ENCODE data around the gene NKX2-4.

The NKX2-4 gene

DNA sequence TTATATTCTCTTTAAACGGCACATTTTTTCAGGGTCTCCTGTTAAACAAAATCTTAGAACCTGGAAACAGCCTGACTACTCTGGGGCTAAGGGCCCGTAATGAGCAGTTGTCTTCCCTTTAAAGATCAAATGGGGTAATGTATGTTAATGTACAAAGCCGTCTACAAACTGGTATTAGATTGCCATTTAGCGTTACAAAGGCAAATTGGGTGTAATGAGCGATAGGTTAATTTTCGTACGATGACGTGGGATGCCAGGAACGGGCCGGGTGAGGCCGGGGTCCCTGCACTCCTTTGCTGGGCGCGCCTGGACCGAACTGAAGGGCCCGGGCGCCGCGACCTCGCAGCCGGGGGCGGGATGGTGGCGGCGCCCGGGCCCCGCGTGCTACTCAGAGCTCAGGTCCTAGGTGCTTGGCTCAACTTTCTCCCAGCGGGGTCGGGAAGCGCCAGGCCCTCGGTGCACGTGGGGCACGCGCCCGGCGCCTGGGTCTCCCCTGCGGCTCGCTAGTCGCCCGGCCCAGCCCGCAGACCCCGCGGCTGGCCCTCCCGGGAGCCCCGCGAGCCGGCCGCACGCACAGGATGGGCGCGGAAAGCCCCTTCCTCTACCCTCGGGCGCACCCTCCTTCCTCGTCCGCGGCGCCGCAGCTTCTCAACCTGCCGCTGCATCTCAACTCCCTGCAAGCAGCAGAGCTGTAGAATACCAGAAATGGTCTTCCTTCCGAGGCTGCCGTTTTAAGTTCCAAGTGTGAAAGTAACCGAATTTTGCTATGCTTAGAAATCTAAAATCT is 5.9 kb downstream of the NKX2-4 start:
- H3K9ac ChIP-seq (ENCODE audit: low read length), result no peak overlapping the region
- no peaks in the 10 kb centered on the region for H3K9me3 ChIP-seq (ENCODE audit: control insufficient read depth, low read length)
- no peaks in the 10 kb centered on the region for H3K36me3 ChIP-seq (ENCODE audit: control insufficient read depth, insufficient read depth, low read length)
- H3K4me1 ChIP-seq (ENCODE audit: control insufficient read depth, insufficient read depth, low read length), result no peaks in the 10 kb centered on the region
- H3K4me3 ChIP-seq (ENCODE audit: low read length), result no peak overlapping the region
- peaks cover 52% of the 10 kb centered on the region for H3K27me3 ChIP-seq (ENCODE audit: control insufficient read depth, insufficient read depth, low read length)

GRCh38 chr20:21390768-21391167 is 6.6 kb downstream of the NKX2-4 start:
- H3K9me3 ChIP-seq (ENCODE audit: control insufficient read depth, low read length), result no peaks in the 10 kb centered on the region
- H3K4me3 ChIP-seq (ENCODE audit: low read length), result no peak overlapping the region
- no peak overlapping the region for H3K9ac ChIP-seq (ENCODE audit: low read length)
- no peaks in the 10 kb centered on the region for H3K36me3 ChIP-seq (ENCODE audit: control insufficient read depth, insufficient read depth, low read length)
- no peaks in the 10 kb centered on the region for H3K4me1 ChIP-seq (ENCODE audit: control insufficient read depth, insufficient read depth, low read length)
- peaks cover 46% of the 10 kb centered on the region for H3K27me3 ChIP-seq (ENCODE audit: control insufficient read depth, insufficient read depth, low read length)

- no peaks in the 10 kb centered on the region for H3K4me1 ChIP-seq (ENCODE audit: control insufficient read depth, insufficient read depth, low read length)
- H3K36me3 ChIP-seq (ENCODE audit: control insufficient read depth, insufficient read depth, low read length), result no peaks in the 10 kb centered on the region
- peaks cover 34% of the 10 kb centered on the region for H3K27me3 ChIP-seq (ENCODE audit: control insufficient read depth, insufficient read depth, low read length)
- H3K9me3 ChIP-seq (ENCODE audit: control insufficient read depth, low read length), result no peaks in the 10 kb centered on the region
- H3K9ac ChIP-seq (ENCODE audit: low read length), result no peak overlapping the region
- no peak overlapping the region for H3K4me3 ChIP-seq (ENCODE audit: low read length)
Measured at GRCh38 chr20:21389368-21389767, 8.0 kb downstream of the NKX2-4 start.

- no peaks in the 10 kb centered on the region for H3K36me3 ChIP-seq (ENCODE audit: control insufficient read depth, insufficient read depth, low read length)
Measured at GRCh38 chr20:21388566-21388965, 8.8 kb downstream of the NKX2-4 start.

GRCh38 chr20:21387528-21387927 is 9.8 kb downstream of the NKX2-4 start:
- Histone ChIP-seq H3K36me3 (ENCODE audit: control insufficient read depth, insufficient read depth, low read length) (no peaks in the 10 kb centered on the region), H3K27me3 (ENCODE audit: control insufficient read depth, insufficient read depth, low read length) (peaks cover 15% of the 10 kb centered on the region), H3K4me3 (ENCODE audit: low read length) (no peak overlapping the region), H3K9ac (ENCODE audit: low read length) (no peak overlapping the region), H3K4me1 (ENCODE audit: control insufficient read depth, insufficient read depth, low read length) (no peaks in the 10 kb centered on the region), H3K9me3 (ENCODE audit: control insufficient read depth, low read length) (no peaks in the 10 kb centered on the region)

More at GRCh38 chr20:21388566-21388965, 8.8 kb downstream of the NKX2-4 start:
- Histone ChIP-seq H3K4me1 (ENCODE audit: control insufficient read depth, insufficient read depth, low read length) (no peaks in the 10 kb centered on the region), H3K9me3 (ENCODE audit: control insufficient read depth, low read length) (no peaks in the 10 kb centered on the region), H3K27me3 (ENCODE audit: control insufficient read depth, insufficient read depth, low read length) (peaks cover 26% of the 10 kb centered on the region), H3K4me3 (ENCODE audit: low read length) (no peak overlapping the region), H3K9ac (ENCODE audit: low read length) (no peak overlapping the region)

DNA sequence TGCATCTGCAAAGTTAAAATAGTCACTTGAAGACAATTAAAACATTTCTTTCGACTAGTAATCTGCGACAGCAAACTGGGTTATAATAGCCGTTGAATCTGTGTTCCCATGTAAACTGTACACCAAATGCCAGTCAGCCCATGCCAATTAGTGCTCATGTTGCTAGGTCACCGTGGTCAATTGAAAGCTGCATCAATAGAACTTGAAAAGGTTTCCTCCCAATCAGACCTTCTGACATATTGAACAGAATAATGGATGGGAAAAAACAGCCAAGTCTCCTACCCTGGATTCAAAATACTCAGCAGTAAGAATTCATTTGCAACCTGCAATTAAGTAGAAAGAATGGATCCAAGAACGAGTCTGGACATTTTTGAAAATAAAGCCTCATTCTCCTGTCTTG is 11.2 kb downstream of the NKX2-4 start:
- no peak overlapping the region for H3K9ac ChIP-seq (ENCODE audit: low read length)
- no peaks in the 10 kb centered on the region for H3K9me3 ChIP-seq (ENCODE audit: control insufficient read depth, low read length)
- H3K36me3 ChIP-seq (ENCODE audit: control insufficient read depth, insufficient read depth, low read length), result no peaks in the 10 kb centered on the region
- H3K4me1 ChIP-seq (ENCODE audit: control insufficient read depth, insufficient read depth, low read length), result no peaks in the 10 kb centered on the region
- H3K27me3 ChIP-seq (ENCODE audit: control insufficient read depth, insufficient read depth, low read length), result peaks cover 1% of the 10 kb centered on the region
- H3K4me3 ChIP-seq (ENCODE audit: low read length), result no peak overlapping the region

GRCh38 chr20:21384308-21384892 is 12.9 kb downstream of the NKX2-4 start:
- Histone ChIP-seq H3K36me3 (ENCODE audit: control insufficient read depth, insufficient read depth, low read length) (no peaks in the 10 kb centered on the region), H3K9me3 (ENCODE audit: control insufficient read depth, low read length) (no peaks in the 10 kb centered on the region), H3K4me3 (ENCODE audit: low read length) (no peak overlapping the region), H3K4me1 (ENCODE audit: control insufficient read depth, insufficient read depth, low read length) (no peaks in the 10 kb centered on the region), H3K27me3 (ENCODE audit: control insufficient read depth, insufficient read depth, low read length) (no peaks in the 10 kb centered on the region), H3K9ac (ENCODE audit: low read length) (no peak overlapping the region)

DNA sequence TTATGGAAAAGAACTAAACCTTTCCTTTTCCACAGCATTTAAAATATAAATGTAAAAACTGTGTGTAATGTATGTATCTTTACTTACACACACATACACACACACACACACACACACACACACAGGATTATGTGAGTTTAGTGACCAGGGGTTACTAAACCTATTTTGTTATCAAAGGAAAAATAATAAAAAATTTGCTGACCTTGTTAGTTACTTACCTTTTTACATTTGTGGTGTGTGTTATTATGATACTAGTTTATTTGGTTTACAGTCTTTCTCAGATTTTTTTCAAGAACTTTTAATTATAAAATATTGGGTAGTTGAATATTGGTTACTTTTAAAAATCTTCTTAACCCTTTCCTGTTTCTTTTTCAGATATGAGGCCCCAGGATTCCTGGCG is 15.7 kb downstream of the NKX2-4 start:
- no peak overlapping the region for H3K4me3 ChIP-seq (ENCODE audit: low read length)
- H3K9ac ChIP-seq (ENCODE audit: low read length), result no peak overlapping the region
- no peaks in the 10 kb centered on the region for H3K4me1 ChIP-seq (ENCODE audit: control insufficient read depth, insufficient read depth, low read length)
- H3K27me3 ChIP-seq (ENCODE audit: control insufficient read depth, insufficient read depth, low read length), result no peaks in the 10 kb centered on the region
- H3K36me3 ChIP-seq (ENCODE audit: control insufficient read depth, insufficient read depth, low read length), result no peaks in the 10 kb centered on the region
- H3K9me3 ChIP-seq (ENCODE audit: control insufficient read depth, low read length), result no peaks in the 10 kb centered on the region

GRCh38 chr20:21380711-21381110 is 16.6 kb downstream of the NKX2-4 start:
- H3K4me3 ChIP-seq (ENCODE audit: low read length), result no peak overlapping the region
- H3K9me3 ChIP-seq (ENCODE audit: control insufficient read depth, low read length), result no peaks in the 10 kb centered on the region
- H3K4me1 ChIP-seq (ENCODE audit: control insufficient read depth, insufficient read depth, low read length), result no peaks in the 10 kb centered on the region
- H3K36me3 ChIP-seq (ENCODE audit: control insufficient read depth, insufficient read depth, low read length), result no peaks in the 10 kb centered on the region
- H3K9ac ChIP-seq (ENCODE audit: low read length), result no peak overlapping the region
- H3K27me3 ChIP-seq (ENCODE audit: control insufficient read depth, insufficient read depth, low read length), result no peaks in the 10 kb centered on the region

DNA sequence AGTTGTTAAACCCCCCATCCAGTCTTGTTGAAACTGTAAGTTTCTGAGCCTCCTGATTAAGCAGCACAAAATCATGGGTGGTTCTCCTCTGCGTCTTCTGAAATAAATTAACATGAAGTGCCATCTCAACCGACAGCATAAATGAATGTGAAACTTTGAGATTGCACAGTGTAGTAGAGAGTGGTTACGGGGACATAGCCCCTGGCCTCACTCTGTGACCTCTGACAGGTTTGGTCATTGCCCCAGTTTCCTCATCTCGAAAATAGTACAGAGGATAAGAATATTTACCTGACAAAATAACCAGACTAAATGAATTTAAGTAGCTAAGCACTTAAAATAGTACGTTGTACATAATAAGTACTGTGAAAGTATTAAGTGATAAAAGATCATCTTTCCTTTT is 19.1 kb downstream of the NKX2-4 start:
- Histone ChIP-seq H3K4me3 (ENCODE audit: low read length) (no peak overlapping the region), H3K27me3 (ENCODE audit: control insufficient read depth, insufficient read depth, low read length) (no peaks in the 10 kb centered on the region), H3K9ac (ENCODE audit: low read length) (no peak overlapping the region), H3K4me1 (ENCODE audit: control insufficient read depth, insufficient read depth, low read length) (no peaks in the 10 kb centered on the region), H3K36me3 (ENCODE audit: control insufficient read depth, insufficient read depth, low read length) (no peaks in the 10 kb centered on the region), H3K9me3 (ENCODE audit: control insufficient read depth, low read length) (no peaks in the 10 kb centered on the region)

DNA sequence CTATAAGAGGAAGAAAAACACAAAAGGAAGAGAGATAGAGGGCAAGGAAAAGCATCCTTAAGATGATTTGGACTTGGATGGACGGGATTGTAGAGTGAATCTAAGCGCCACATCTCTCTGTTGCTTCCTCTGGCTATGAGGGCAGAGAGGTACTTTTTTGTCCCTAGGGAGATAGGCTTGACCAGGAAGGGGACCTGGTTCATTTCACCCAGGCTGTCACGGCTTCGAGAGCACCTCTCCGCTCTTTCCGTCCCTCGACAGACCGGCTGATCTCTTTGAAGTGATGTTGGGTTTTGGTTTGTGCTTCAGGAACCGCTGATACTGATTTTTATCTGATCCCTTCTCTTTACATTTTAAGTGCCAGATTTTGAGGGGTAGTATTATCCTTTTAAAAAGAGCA is 19.6 kb downstream of the NKX2-4 start:
- no peaks in the 10 kb centered on the region for H3K9me3 ChIP-seq (ENCODE audit: control insufficient read depth, low read length)
- H3K9ac ChIP-seq (ENCODE audit: low read length), result no peak overlapping the region
- no peaks in the 10 kb centered on the region for H3K27me3 ChIP-seq (ENCODE audit: control insufficient read depth, insufficient read depth, low read length)
- H3K4me1 ChIP-seq (ENCODE audit: control insufficient read depth, insufficient read depth, low read length), result no peaks in the 10 kb centered on the region
- H3K36me3 ChIP-seq (ENCODE audit: control insufficient read depth, insufficient read depth, low read length), result no peaks in the 10 kb centered on the region
- no peak overlapping the region for H3K4me3 ChIP-seq (ENCODE audit: low read length)

- Histone ChIP-seq H3K36me3 (ENCODE audit: control insufficient read depth, insufficient read depth, low read length) (no peaks in the 10 kb centered on the region), H3K9ac (ENCODE audit: low read length) (no peak overlapping the region), H3K9me3 (ENCODE audit: control insufficient read depth, low read length) (no peaks in the 10 kb centered on the region), H3K4me3 (ENCODE audit: low read length) (no peak overlapping the region), H3K4me1 (ENCODE audit: control insufficient read depth, insufficient read depth, low read length) (no peaks in the 10 kb centered on the region), H3K27me3 (ENCODE audit: control insufficient read depth, insufficient read depth, low read length) (no peaks in the 10 kb centered on the region)
Measured at GRCh38 chr20:21376626-21377025, 20.7 kb downstream of the NKX2-4 start.
